Vagina (tissue), 2 donors: ENCODE measurements around the gene PIGQ.

ENCODE experiments used
- CTCF ChIP-seq, 3 experiments: fragments of 450-650 bp in 2 of 3; fragments of 200-600 bp in 1 of 3; sonication (generic) in 1 of 3; IDR thresholded peaks; one replicate each; pipeline ENCODE4 v1.5.1; 2017 to 2019; ENCODE audit warnings: antibody characterized with exemption in 3 of 3, mild to moderate bottlenecking in 2 of 3, moderate library complexity in 2 of 3
- POLR2AphosphoS5 ChIP-seq, 2 donors: sonication (generic); formaldehyde crosslinking; IDR thresholded peaks; one replicate each; pipeline ENCODE4 v1.9.0; 2017; ENCODE audit warnings: antibody characterized with exemption in 2 of 2, mild to moderate bottlenecking in 2 of 2, low read depth in 1 of 2; ENCODE audit not compliant: insufficient read depth in 1 of 2

GRCh38 chr16:582218-582613 lies 12.4 kb downstream of the PIGQ start:
- TF ChIP-seq CTCF (IDR thresholded peaks at IDR 0.05) (no peak), POLR2AphosphoS5 (IDR thresholded peaks at IDR 0.05; ENCODE audit: insufficient read depth in 1 of 2, low read depth in 1 of 2) (no peak)
